ENCODE measurements around the gene AMBP. TPM values are rescaled to one million over a fixed set of nuclear protein-coding genes. Genes with fewer than 3 reads are reported as not detected.

AMBP gene
- total and polyA plus RNA-seq, 2 donors (not counting 1 experiment from before 2014, with no cell fraction given), result not detected

- intact Hi-C loops (cut with micrococcal nuclease), result no loop called here
- no peak overlapping the region for H3K4me2 ChIP-seq (replicated peaks; ENCODE audit: low read depth, low read length, poor library complexity, severe bottlenecking)
- H2AFZ ChIP-seq (ENCODE audit: insufficient read depth, low read depth, low read length, poor library complexity, severe bottlenecking), result no peak overlapping the region
- no peak for TF ChIP-seq CTCF (IDR thresholded peaks at IDR 0.05)
- no peaks in the 10 kb centered on the region for H3K36me3 ChIP-seq (replicated peaks in 1 of 2; ENCODE audit: control extremely low read depth in 1 of 2, control insufficient read depth in 1 of 2, extremely low read depth in 1 of 2, insufficient read depth in 2 of 2, low read length in 1 of 2)
- POLR2A ChIA-PET, result no interaction called here
- no peak overlapping the region for H3K9ac ChIP-seq (ENCODE audit: low read length)
- ATAC-seq (ENCODE audit: low read depth), result no peak
- H3K27me3 ChIP-seq (replicated peaks in 1 of 4; ENCODE audit: control extremely low read depth in 1 of 4, control insufficient read depth in 3 of 4, insufficient read depth in 4 of 4, low read length in 3 of 4), result no peaks in the 10 kb centered on the region
- no peak for DNase-seq
- CTCF ChIA-PET, result no interaction called here
- H3K27ac ChIP-seq (ENCODE audit: low read length in 2 of 2), result no peak overlapping the region
- H3K4me1 ChIP-seq (ENCODE audit: control insufficient read depth in 2 of 2, insufficient read depth in 2 of 2, low read length in 2 of 2), result no peaks in the 10 kb centered on the region
- WGBS (ENCODE audit: insufficient coverage), result 75% methylated on average over 9 of the region's 12 CpGs
- H4K20me1 ChIP-seq (ENCODE audit: control insufficient read depth, insufficient read depth, low read length, poor library complexity, severe bottlenecking), result no peaks in the 10 kb centered on the region
- no peaks in the 10 kb centered on the region for H3K79me2 ChIP-seq (ENCODE audit: control insufficient read depth, insufficient read depth, low read length)
- Mint-ChIP-seq H3K27ac (no peak overlapping the region), H3K27me3 (no peaks in the 10 kb centered on the region), H3K9me3 (ENCODE audit: insufficient read depth) (no peaks in the 10 kb centered on the region), H3K4me3 (no peak overlapping the region), H3K4me1 (no peaks in the 10 kb centered on the region)
- no peak overlapping the region for H3K4me3 ChIP-seq (ENCODE audit: control extremely low read depth in 1 of 5, extremely low read depth in 1 of 5, insufficient read depth in 1 of 5, low read depth in 2 of 5, low read length in 4 of 5)
- H3K9me3 ChIP-seq (ENCODE audit: control extremely low read depth in 1 of 3, control insufficient read depth in 2 of 3, insufficient read depth in 1 of 3, low read length in 2 of 3), result no peaks in the 10 kb centered on the region
Measured at GRCh38 chr9:114033397-114034103, 44.5 kb downstream of the AMBP start.

GRCh38 chr9:114031948-114032840 lies 45.9 kb downstream of the AMBP start:
- Histone ChIP-seq H3K4me3 (ENCODE audit: control extremely low read depth in 1 of 5, extremely low read depth in 1 of 5, insufficient read depth in 1 of 5, low read depth in 2 of 5, low read length in 4 of 5) (no peak overlapping the region), H3K27me3 (replicated peaks in 1 of 4; ENCODE audit: control extremely low read depth in 1 of 4, control insufficient read depth in 3 of 4, insufficient read depth in 4 of 4, low read length in 3 of 4) (no peaks in the 10 kb centered on the region), H4K20me1 (ENCODE audit: control insufficient read depth, insufficient read depth, low read length, poor library complexity, severe bottlenecking) (no peaks in the 10 kb centered on the region), H3K9ac (ENCODE audit: low read length) (no peak overlapping the region), H3K4me2 (replicated peaks; ENCODE audit: low read depth, low read length, poor library complexity, severe bottlenecking) (no peak overlapping the region), H3K27ac (ENCODE audit: low read length in 2 of 2) (no peak overlapping the region), H3K9me3 (ENCODE audit: control extremely low read depth in 1 of 3, control insufficient read depth in 2 of 3, insufficient read depth in 1 of 3, low read length in 2 of 3) (no peaks in the 10 kb centered on the region), H3K79me2 (ENCODE audit: control insufficient read depth, insufficient read depth, low read length) (no peaks in the 10 kb centered on the region), H2AFZ (ENCODE audit: insufficient read depth, low read depth, low read length, poor library complexity, severe bottlenecking) (no peak overlapping the region), H3K36me3 (replicated peaks in 1 of 2; ENCODE audit: control extremely low read depth in 1 of 2, control insufficient read depth in 1 of 2, extremely low read depth in 1 of 2, insufficient read depth in 2 of 2, low read length in 1 of 2) (no peaks in the 10 kb centered on the region), H3K4me1 (ENCODE audit: control insufficient read depth in 2 of 2, insufficient read depth in 2 of 2, low read length in 2 of 2) (no peaks in the 10 kb centered on the region)
- no peaks in the 10 kb centered on the region for H3K9me3 Mint-ChIP-seq (ENCODE audit: insufficient read depth)
- intact Hi-C loops (cut with micrococcal nuclease), result no loop called here
- no peak for ATAC-seq (ENCODE audit: low read depth)
- DNase-seq, result no peak
- no peak overlapping the region for H3K27ac Mint-ChIP-seq
- WGBS (ENCODE audit: insufficient coverage), result 95% methylated on average over 19 of the region's 19 CpGs
- CTCF ChIA-PET, result no interaction called here
- no peaks in the 10 kb centered on the region for H3K27me3 Mint-ChIP-seq
- no peaks in the 10 kb centered on the region for H3K4me1 Mint-ChIP-seq
- no peak for TF ChIP-seq CTCF (IDR thresholded peaks at IDR 0.05)
- TF ChIP-seq EZH2 (IDR thresholded peaks at IDR 0.05; ENCODE audit: borderline replicate concordance, insufficient read depth, low read depth, low read length, poor library complexity, severe bottlenecking), result no peak
- H3K4me3 Mint-ChIP-seq, result no peak overlapping the region
- POLR2A ChIA-PET, result no interaction called here
